Suprapubic skin (tissue), 4 donors: ENCODE measurements around the gene SIPA1L3.

Source experiments
- POLR2A ChIP-seq, 2 donors: fragments of 450-650 bp; IDR thresholded peaks; one replicate each; pipeline ENCODE4 v1.6.1; 2017; ENCODE audit warnings: antibody characterized with exemption in 2 of 2, mild to moderate bottlenecking in 2 of 2, moderate library complexity in 2 of 2
- POLR2AphosphoS5 ChIP-seq, 3 donors: sonication (generic); formaldehyde crosslinking; IDR thresholded peaks; one replicate each; pipeline ENCODE4 v1.6.1; 2017; ENCODE audit warnings: antibody characterized with exemption in 3 of 3
- TF ChIP-seq, protein P1 (sequence below), 2 donors: fragments of 200-600 bp in 1 of 2; fragments of 450-650 bp in 1 of 2; sonication (generic) in 1 of 2; IDR thresholded peaks; one replicate each; pipeline ENCODE4 v1.5.1; 2016 to 2019; ENCODE audit warnings: antibody characterized with exemption in 2 of 2, mild to moderate bottlenecking in 1 of 2, moderate library complexity in 1 of 2

DNA sequence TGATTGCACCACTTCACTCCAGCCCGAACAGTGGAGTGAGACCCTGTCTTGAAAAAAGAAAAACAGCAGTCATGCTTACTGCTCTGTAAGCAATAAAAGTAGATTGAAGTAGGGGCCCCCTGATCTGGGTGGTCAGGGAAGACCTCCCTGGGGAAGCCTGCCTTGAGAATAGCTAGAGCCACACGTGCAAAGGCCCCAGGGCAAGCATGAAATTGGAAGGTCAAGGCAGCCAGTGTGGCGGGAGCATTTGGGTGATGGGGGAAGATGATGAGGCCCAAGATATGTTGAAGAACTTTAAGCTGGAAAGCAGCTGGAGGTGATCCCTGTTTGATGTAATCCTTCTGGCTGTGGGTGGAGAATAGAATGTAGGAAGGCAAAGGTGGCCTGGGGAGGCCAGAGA is 104.4 kb downstream of the SIPA1L3 start:
- TF ChIP-seq, protein P1, sequence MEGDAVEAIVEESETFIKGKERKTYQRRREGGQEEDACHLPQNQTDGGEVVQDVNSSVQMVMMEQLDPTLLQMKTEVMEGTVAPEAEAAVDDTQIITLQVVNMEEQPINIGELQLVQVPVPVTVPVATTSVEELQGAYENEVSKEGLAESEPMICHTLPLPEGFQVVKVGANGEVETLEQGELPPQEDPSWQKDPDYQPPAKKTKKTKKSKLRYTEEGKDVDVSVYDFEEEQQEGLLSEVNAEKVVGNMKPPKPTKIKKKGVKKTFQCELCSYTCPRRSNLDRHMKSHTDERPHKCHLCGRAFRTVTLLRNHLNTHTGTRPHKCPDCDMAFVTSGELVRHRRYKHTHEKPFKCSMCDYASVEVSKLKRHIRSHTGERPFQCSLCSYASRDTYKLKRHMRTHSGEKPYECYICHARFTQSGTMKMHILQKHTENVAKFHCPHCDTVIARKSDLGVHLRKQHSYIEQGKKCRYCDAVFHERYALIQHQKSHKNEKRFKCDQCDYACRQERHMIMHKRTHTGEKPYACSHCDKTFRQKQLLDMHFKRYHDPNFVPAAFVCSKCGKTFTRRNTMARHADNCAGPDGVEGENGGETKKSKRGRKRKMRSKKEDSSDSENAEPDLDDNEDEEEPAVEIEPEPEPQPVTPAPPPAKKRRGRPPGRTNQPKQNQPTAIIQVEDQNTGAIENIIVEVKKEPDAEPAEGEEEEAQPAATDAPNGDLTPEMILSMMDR (IDR thresholded peaks at IDR 0.05) = no peak
- TF ChIP-seq POLR2A (IDR thresholded peaks at IDR 0.05) = no peak
- TF ChIP-seq POLR2AphosphoS5 (IDR thresholded peaks at IDR 0.05) = no peak
